ENCODE measurements around the gene CCPG1. TPM values are rescaled to one million over a fixed set of nuclear protein-coding genes. Genes with fewer than 3 reads are reported as not detected.

Gene CCPG1
- total RNA-seq, 1 donor from 2014 or later = 44.5 TPM

DNA sequence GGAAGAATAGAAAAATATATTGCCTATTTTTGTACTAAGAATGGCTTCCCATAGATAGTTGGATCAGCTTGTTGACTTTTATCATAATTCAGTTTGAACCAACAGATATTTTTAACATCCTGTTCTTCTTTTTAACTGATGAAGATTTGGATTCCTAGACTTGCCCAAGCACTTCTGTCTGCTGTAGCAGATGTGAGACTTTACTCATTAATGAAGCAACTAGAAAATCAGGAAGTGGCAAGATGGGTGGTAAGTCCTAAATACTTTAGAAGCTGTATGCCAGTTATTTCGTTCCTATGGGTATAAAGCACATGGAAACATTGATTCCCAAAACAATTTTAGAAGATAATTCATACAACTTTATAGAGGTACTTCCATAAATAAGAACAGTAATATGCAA is 80.8 kb downstream of the CCPG1 start:
- intact Hi-C loops (cut with DNase I) = no loop called here
- Histone ChIP-seq H3K4me3 (no peak overlapping the region), H3K27ac (no peak overlapping the region), H3K36me3 (peaks cover 21 to 40% of the 10 kb centered on the region in 2 donors), H3K4me1 (no peaks in the 10 kb centered on the region), H3K27me3 (no peaks in the 10 kb centered on the region), H3K9me3 (no peaks in the 10 kb centered on the region)
- no peak for DNase-seq (ENCODE audit: low spot score in 2 of 2)
- TF ChIP-seq, protein P1, sequence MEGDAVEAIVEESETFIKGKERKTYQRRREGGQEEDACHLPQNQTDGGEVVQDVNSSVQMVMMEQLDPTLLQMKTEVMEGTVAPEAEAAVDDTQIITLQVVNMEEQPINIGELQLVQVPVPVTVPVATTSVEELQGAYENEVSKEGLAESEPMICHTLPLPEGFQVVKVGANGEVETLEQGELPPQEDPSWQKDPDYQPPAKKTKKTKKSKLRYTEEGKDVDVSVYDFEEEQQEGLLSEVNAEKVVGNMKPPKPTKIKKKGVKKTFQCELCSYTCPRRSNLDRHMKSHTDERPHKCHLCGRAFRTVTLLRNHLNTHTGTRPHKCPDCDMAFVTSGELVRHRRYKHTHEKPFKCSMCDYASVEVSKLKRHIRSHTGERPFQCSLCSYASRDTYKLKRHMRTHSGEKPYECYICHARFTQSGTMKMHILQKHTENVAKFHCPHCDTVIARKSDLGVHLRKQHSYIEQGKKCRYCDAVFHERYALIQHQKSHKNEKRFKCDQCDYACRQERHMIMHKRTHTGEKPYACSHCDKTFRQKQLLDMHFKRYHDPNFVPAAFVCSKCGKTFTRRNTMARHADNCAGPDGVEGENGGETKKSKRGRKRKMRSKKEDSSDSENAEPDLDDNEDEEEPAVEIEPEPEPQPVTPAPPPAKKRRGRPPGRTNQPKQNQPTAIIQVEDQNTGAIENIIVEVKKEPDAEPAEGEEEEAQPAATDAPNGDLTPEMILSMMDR (IDR thresholded peaks at IDR 0.05) = no peak

DNA sequence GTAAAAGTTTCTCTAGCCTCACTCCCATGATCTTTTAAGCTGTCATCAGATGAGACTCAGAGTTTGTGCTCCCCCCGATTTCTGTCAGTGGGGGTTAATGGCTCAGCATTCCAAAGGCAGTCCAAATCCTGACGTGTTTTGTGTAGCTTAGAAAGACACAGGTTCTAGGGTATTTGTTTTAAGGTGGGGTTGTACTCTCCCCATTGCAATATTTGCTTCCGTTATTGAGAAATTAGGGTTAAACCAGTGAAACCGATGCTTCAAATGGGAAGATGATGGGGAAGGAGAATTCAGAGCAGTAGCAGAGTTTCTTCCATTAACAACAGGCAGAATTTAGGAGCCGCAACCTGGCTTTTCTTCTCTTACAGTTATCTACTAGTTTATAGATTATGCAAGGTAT is 85.7 kb downstream of the CCPG1 start:
- Histone ChIP-seq H3K27me3 (no peaks in the 10 kb centered on the region), H3K27ac (no peak overlapping the region), H3K4me1 (peaks cover 0 to 15% of the 10 kb centered on the region in 2 donors), H3K36me3 (peaks cover 2 to 5% of the 10 kb centered on the region in 2 donors), H3K9me3 (no peaks in the 10 kb centered on the region), H3K4me3 (no peak overlapping the region)
- TF ChIP-seq, protein P1 (IDR thresholded peaks at IDR 0.05) = no peak
- DNase-seq (ENCODE audit: low spot score in 2 of 2) = no peak
- intact Hi-C loops (cut with DNase I) = no loop called here

DNA sequence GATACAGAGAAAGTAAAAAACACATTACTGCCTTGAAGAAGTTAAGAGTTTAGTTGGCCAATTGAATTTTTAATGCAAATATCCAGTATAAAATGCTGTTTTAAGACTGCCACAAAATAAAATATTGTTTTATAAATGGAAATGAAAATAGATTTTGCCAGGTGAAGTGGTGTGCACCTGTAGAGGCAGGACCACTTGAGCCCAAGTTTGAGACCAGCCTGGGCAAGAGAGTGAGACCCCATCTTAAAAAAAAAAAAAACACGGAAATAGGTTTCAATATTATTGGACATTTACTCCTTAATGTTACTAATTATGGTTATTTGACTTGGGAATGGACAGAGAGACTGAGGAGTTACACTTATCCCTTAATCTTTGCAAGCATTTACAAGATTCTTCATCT is 87.2 kb downstream of the CCPG1 start:
- Histone ChIP-seq H3K4me3 (no peak overlapping the region), H3K36me3 (peaks cover 2 to 5% of the 10 kb centered on the region in 2 donors), H3K27ac (no peak overlapping the region), H3K9me3 (no peaks in the 10 kb centered on the region), H3K4me1 (peaks cover 0 to 17% of the 10 kb centered on the region in 2 donors), H3K27me3 (no peaks in the 10 kb centered on the region)
- intact Hi-C loops (cut with DNase I) = no loop called here
- TF ChIP-seq, protein P1 (IDR thresholded peaks at IDR 0.05) = no peak
- no peak for DNase-seq (ENCODE audit: low spot score in 2 of 2)

DNA sequence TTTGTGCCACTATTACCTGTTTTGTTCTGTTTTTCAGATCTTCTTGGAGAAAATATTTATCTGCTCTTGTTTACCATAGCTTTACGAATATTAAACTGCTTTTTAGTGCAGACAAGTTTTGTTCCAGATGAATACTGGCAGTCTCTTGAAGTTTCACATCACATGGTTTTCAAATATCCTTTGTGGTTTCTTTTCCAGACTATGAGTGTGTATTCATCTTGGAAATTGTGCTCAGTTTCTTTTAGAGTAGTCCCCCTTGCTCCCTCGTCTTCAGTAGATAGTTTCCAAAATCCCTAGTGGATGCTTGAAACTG is 88.0 kb downstream of the CCPG1 start:
- Histone ChIP-seq H3K36me3 (peaks cover 2 to 5% of the 10 kb centered on the region in 2 donors), H3K27ac (peak overlapping the region in 1 of 2 donors; percentile 28), H3K9me3 (no peaks in the 10 kb centered on the region), H3K4me3 (peak overlapping the region; percentile 65 to 71), H3K27me3 (no peaks in the 10 kb centered on the region), H3K4me1 (peaks cover 0 to 17% of the 10 kb centered on the region in 2 donors)
- TF ChIP-seq, protein P1 (IDR thresholded peaks at IDR 0.05) = no peak
- intact Hi-C loops (cut with DNase I) = no loop called here
- DNase-seq (ENCODE audit: low spot score in 2 of 2) = no peak

DNA sequence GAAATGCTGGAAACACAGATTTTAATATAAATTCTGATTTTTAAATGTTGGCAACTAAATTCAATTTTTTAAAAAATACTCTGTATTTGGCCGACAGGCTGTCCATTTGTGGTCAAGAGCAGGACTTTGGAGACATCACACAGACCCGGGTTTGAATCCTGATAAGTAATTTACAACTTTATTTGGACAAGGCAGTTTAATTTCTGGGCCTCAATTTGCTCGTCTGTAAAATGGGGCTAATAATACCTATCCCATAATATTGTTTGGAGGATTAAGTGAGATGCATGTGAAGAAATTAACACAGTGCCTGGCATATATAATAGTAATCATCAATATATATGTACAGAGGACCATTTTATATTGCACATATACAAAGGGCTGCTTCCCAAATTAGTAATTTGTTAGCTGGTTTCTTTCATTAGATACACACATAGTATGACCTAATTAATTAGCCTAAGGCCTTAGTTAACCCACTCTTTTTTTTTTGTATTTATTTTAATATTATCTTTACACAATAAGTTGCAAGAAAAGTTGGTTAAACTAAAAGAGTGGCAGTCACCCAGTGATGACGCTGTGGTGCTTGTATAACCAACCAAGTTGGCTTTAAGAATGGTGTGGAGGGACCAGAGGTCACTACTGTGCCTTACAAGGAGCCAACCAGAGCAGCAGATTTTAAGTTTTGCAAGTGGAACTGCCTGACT is 88.5 kb downstream of the CCPG1 start:
- Histone ChIP-seq H3K4me3 (peak overlapping the region; percentile 65 to 71), H3K36me3 (peaks cover 0 to 1% of the 10 kb centered on the region in 2 donors), H3K9me3 (no peaks in the 10 kb centered on the region), H3K27ac (peak overlapping the region; percentile 89), H3K27me3 (no peaks in the 10 kb centered on the region), H3K4me1 (peaks cover 0 to 17% of the 10 kb centered on the region in 2 donors)
- TF ChIP-seq, protein P1 (IDR thresholded peaks at IDR 0.05) = no peak
- intact Hi-C loops (cut with DNase I) = loop anchor here (2.0 kb wide), 1 partner anchor 89 kb away; the partner anchor contains the start of genes CCPG1 and PIERCE2
- peak in 1 of 2 donors; percentile 72 for DNase-seq (ENCODE audit: low spot score in 2 of 2)

Measured in ascending aorta (tissue), 2 donors.